Measurements from ENCODE around the gene ADAMTSL4. TPM values are rescaled to one million over a fixed set of nuclear protein-coding genes. Genes with fewer than 3 reads are reported as not detected.

The ADAMTSL4 gene
- total and polyA plus RNA-seq, 7 donors = 7.4 to 109 (median 25.4) TPM

GRCh38 chr1:150535511-150536287, 13.5 kb upstream of the ADAMTSL4 start:
- ATAC-seq (peak; percentile 64 to 77 (median 74)), DNase-seq (peak in 1 of 2 donors; percentile 55)
- no peak for TF ChIP-seq CTCF (IDR thresholded peaks at IDR 0.05)
- no peaks in the 10 kb centered on the region for H3K27me3 ChIP-seq (ENCODE audit: insufficient read depth in 3 of 3, low read length in 2 of 3)
- intact Hi-C loops (cut with DNase I) = no loop called here
- 27 to 50% (median 34%) methylated on average over 14 of the region's 14 CpGs for WGBS, 3 donors
- peak overlapping the region; percentile 83 for H3K27ac ChIP-seq
- H3K4me1 ChIP-seq = peaks cover 24% of the 10 kb centered on the region
- H3K4me3 ChIP-seq = no peak overlapping the region
- H3K36me3 ChIP-seq (ENCODE audit: insufficient read depth in 1 of 2, low read depth in 1 of 2) = no peaks in the 10 kb centered on the region
- H3K9me3 ChIP-seq = no peaks in the 10 kb centered on the region

DNA sequence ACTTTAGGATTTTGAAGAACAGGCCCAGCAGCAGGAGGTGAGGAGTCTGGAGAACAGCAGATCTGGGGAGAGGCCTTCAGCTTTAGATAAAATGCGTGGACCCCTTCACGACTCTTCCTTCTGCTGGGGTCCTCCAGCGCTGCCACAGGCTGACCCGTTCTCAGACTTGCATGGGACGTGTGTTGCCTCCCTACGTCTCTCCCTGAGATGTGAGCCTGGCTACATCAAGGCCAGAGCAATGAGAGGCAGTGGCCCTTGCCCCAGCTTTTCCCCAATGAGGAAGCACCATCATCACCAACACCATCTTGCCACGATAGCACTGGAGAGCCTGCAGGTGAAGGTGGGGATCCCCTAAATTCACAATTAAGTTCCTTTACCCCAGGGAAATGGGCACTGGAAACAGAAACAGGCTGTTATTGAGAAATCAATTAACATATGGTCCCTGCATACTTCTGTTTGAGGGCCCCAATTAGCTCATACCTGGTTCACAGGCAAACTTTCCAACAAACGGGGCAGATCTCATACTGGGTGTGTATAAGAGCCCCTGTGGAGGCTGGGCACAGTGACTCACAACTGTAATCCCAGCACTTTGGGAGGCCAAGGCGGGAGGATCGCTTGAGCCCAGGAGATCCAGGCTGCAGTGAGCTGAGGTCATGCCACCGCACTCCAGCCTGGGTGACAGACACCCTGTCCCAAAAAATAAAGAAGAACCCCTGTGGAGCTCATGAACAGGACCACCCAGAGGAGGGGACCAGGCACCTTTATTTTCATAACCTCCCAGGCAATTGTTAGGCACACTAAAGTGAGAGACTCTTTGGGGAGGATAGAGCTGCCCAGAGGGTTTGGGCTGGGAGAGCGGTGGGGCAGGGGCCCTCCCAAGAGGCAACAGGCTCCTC, 12.1 kb upstream of the ADAMTSL4 start:
- no peak overlapping the region for H3K4me3 ChIP-seq
- intact Hi-C loops (cut with DNase I) = no loop called here
- H3K9me3 ChIP-seq = no peaks in the 10 kb centered on the region
- H3K27me3 ChIP-seq (ENCODE audit: insufficient read depth in 3 of 3, low read length in 2 of 3) = no peaks in the 10 kb centered on the region
- no peaks in the 10 kb centered on the region for H3K36me3 ChIP-seq (ENCODE audit: insufficient read depth in 1 of 2, low read depth in 1 of 2)
- peaks cover 22% of the 10 kb centered on the region for H3K4me1 ChIP-seq
- H3K27ac ChIP-seq = peak overlapping the region; percentile 83
- ATAC-seq (no peak), DNase-seq (no peak)
- WGBS, 3 donors = 91 to 95% (median 94%) methylated on average over 12 of the region's 12 CpGs
- TF ChIP-seq CTCF (IDR thresholded peaks at IDR 0.05) = no peak

- ATAC-seq = no peak
- Histone ChIP-seq H3K9me3 (no peaks in the 10 kb centered on the region), H3K27me3 (ENCODE audit: insufficient read depth in 3 of 3, low read length in 2 of 3) (no peaks in the 10 kb centered on the region), H3K4me3 (no peak overlapping the region), H3K27ac (peak overlapping the region; percentile 83), H3K36me3 (ENCODE audit: insufficient read depth in 1 of 2, low read depth in 1 of 2) (no peaks in the 10 kb centered on the region), H3K4me1 (peaks cover 13% of the 10 kb centered on the region)
- no peak for TF ChIP-seq CTCF (IDR thresholded peaks at IDR 0.05)
- 73 to 75% (median 74%) methylated on average over 17 of the region's 17 CpGs for WGBS, 3 donors
- intact Hi-C loops (cut with DNase I) = no loop called here
- peak; percentile 57 to 65 for DNase-seq
These were observed 11.2 kb upstream of the ADAMTSL4 start for GRCh38 chr1:150537732-150538684.

GRCh38 chr1:150543500-150544143, 5.6 kb upstream of the ADAMTSL4 start:
- ATAC-seq (peak in 3 of 4 donors; percentile 54 to 67 (median 54)), DNase-seq (peak; percentile 78 to 82)
- peak overlapping the region; percentile 9 for H3K27ac ChIP-seq
- WGBS, 3 donors = 47 to 62% (median 61%) methylated on average over 13 of the region's 13 CpGs
- intact Hi-C loops (cut with DNase I) = no loop called here
- H3K27me3 ChIP-seq (ENCODE audit: insufficient read depth in 3 of 3, low read length in 2 of 3) = no peaks in the 10 kb centered on the region
- H3K9me3 ChIP-seq = no peaks in the 10 kb centered on the region
- H3K4me1 ChIP-seq = no peaks in the 10 kb centered on the region
- H3K4me3 ChIP-seq = no peak overlapping the region
- no peak for TF ChIP-seq CTCF (IDR thresholded peaks at IDR 0.05)
- H3K36me3 ChIP-seq (ENCODE audit: insufficient read depth in 1 of 2, low read depth in 1 of 2) = no peaks in the 10 kb centered on the region

Measured in psoas muscle (tissue), 8 donors.